AG09319 (cell line): ENCODE results near the gene PLEKHM3.

ENCODE experiments used
- DNase-seq: peaks from one replicate; pipeline ENCODE4 v3.0.0-alpha.2; 2010; ENCODE audit warnings: low read depth; ENCODE audit errors: extremely low read depth
- TF ChIP-seq, protein P1 (sequence below): IDR thresholded peaks from 2 replicates; pipeline ENCODE4 v1.5.1; 2011; ENCODE audit warnings: low read depth, mild to moderate bottlenecking, inconsistent platforms, low read length, moderate library complexity

Gene PLEKHM3

DNA sequence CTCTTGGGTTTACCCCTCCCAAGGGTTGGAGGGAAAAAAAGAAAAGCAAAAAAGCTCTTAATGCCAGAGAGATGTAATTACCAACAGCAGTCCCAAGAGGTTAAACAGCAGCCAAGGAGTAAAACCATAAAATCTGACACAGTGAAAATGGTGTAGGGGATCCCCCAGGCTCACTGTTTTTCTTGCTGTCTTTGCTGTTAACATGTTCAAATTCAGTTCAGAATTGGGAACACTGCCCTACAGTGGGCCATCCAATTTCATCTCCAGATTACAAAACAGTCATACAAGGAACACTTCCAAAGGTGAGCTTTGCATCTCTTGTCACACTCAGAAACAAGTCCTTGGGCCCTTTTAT is 54.5 kb downstream of the PLEKHM3 start:
- DNase-seq = no peak
- TF ChIP-seq, protein P1, sequence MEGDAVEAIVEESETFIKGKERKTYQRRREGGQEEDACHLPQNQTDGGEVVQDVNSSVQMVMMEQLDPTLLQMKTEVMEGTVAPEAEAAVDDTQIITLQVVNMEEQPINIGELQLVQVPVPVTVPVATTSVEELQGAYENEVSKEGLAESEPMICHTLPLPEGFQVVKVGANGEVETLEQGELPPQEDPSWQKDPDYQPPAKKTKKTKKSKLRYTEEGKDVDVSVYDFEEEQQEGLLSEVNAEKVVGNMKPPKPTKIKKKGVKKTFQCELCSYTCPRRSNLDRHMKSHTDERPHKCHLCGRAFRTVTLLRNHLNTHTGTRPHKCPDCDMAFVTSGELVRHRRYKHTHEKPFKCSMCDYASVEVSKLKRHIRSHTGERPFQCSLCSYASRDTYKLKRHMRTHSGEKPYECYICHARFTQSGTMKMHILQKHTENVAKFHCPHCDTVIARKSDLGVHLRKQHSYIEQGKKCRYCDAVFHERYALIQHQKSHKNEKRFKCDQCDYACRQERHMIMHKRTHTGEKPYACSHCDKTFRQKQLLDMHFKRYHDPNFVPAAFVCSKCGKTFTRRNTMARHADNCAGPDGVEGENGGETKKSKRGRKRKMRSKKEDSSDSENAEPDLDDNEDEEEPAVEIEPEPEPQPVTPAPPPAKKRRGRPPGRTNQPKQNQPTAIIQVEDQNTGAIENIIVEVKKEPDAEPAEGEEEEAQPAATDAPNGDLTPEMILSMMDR = no peak

- TF ChIP-seq, protein P1 = no peak
- no peak for DNase-seq
Observed at GRCh38 chr2:207970147-207970825, 55.0 kb downstream of the PLEKHM3 start.

GRCh38 chr2:207969249-207969648 is 56.1 kb downstream of the PLEKHM3 start:
- no peak for DNase-seq
- TF ChIP-seq, protein P1 = no peak

DNA sequence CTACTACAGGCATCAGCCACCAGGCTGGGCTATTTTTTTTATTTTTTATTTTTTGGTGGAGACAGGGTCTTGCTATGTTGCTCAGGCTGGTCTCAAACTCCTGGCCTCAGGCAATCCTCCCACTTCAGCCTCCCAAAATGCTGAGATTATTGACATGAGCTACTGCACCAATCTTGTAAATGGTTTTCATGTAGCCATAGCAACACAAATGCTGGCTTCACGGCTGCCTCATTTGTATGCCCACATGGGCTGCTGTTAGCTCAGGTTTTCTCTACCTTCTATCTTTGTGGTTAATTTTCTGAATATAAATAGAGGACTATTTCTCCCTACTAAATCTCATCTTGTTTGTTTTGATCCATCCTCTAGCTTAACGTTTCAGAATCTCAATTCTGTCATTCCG is 58.2 kb downstream of the PLEKHM3 start:
- no peak for DNase-seq
- TF ChIP-seq, protein P1 = no peak

DNA sequence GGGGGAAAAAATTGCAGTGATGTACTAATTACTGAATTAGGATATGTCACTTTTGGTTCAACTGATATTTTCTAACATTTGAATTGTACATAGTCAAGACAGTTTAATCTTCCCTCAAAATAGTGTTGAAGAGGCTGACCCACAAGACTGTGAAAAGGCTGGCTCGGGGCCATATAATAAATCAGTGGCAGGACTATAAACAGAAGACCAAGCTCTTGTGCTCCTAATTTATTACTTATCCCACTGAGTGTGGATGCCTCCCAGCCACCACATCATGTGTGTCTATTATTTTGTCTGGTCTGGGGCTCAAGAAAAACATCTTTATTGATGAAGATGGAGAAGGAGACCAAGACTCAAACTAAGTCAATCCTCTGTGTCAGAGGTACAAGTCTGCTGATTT is 64.4 kb downstream of the PLEKHM3 start:
- TF ChIP-seq, protein P1 = no peak

DNA sequence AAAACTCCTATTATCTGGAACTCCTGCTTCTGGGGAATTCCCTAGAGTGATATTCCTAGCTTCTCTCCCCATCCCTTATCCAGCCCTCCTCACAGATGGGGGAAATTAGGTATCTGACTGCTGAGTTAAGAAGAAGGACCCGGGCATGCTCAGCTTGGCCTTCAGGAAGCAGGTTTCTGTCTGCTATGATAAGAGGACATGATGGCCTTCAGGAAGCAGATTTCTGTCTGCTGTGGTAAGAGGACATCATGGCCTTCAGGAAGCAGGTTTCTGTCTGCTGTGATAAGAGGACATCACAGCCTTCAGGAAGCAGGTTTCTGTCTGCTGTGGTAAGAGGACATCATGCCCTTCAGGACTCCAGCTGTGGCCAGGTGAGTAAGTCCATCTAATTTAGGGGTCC is 65.2 kb downstream of the PLEKHM3 start:
- no peak for DNase-seq

More for the DNA sequence above, 64.4 kb downstream of the PLEKHM3 start:
- DNase-seq = no peak

GRCh38 chr2:207956771-207957170 is 68.6 kb downstream of the PLEKHM3 start:
- TF ChIP-seq, protein P1 = no peak
- no peak for DNase-seq

More for the DNA sequence above, 65.2 kb downstream of the PLEKHM3 start:
- TF ChIP-seq, protein P1 = no peak
